ENCODE data around the gene KCNK13.

DNA sequence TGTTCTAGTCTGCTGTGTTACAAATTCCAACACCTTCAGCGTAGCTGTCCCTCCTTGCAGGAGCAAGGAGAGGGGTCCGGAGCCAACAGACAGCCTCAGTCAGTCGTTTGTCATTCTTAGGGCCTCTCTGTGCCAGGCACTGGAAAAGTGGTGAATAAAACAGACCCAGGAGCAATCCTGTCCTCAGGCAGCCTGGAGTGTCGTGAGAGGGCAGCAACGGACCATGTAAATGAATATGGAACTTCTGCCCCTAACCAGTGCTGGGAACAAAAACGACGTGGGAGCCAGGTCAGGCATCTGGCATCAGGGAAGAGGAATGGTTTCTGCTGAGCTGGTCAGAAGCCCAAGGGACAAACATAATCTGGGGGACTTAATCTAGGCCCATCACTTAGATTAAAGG, 129.8 kb downstream of the KCNK13 start:
- TF ChIP-seq GABPA (IDR thresholded peaks at IDR 0.05; ENCODE audit: low read depth) (no peak), POLR2AphosphoS5 (IDR thresholded peaks at IDR 0.05; ENCODE audit: low read depth) (no peak), SPI1 (IDR thresholded peaks at IDR 0.05; ENCODE audit: borderline replicate concordance, low read depth) (no peak)
- TF ChIP-seq, protein P1, sequence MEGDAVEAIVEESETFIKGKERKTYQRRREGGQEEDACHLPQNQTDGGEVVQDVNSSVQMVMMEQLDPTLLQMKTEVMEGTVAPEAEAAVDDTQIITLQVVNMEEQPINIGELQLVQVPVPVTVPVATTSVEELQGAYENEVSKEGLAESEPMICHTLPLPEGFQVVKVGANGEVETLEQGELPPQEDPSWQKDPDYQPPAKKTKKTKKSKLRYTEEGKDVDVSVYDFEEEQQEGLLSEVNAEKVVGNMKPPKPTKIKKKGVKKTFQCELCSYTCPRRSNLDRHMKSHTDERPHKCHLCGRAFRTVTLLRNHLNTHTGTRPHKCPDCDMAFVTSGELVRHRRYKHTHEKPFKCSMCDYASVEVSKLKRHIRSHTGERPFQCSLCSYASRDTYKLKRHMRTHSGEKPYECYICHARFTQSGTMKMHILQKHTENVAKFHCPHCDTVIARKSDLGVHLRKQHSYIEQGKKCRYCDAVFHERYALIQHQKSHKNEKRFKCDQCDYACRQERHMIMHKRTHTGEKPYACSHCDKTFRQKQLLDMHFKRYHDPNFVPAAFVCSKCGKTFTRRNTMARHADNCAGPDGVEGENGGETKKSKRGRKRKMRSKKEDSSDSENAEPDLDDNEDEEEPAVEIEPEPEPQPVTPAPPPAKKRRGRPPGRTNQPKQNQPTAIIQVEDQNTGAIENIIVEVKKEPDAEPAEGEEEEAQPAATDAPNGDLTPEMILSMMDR (IDR thresholded peaks at IDR 0.05; ENCODE audit: insufficient read depth, low read length) = no peak
- TF ChIP-seq, protein P2, sequence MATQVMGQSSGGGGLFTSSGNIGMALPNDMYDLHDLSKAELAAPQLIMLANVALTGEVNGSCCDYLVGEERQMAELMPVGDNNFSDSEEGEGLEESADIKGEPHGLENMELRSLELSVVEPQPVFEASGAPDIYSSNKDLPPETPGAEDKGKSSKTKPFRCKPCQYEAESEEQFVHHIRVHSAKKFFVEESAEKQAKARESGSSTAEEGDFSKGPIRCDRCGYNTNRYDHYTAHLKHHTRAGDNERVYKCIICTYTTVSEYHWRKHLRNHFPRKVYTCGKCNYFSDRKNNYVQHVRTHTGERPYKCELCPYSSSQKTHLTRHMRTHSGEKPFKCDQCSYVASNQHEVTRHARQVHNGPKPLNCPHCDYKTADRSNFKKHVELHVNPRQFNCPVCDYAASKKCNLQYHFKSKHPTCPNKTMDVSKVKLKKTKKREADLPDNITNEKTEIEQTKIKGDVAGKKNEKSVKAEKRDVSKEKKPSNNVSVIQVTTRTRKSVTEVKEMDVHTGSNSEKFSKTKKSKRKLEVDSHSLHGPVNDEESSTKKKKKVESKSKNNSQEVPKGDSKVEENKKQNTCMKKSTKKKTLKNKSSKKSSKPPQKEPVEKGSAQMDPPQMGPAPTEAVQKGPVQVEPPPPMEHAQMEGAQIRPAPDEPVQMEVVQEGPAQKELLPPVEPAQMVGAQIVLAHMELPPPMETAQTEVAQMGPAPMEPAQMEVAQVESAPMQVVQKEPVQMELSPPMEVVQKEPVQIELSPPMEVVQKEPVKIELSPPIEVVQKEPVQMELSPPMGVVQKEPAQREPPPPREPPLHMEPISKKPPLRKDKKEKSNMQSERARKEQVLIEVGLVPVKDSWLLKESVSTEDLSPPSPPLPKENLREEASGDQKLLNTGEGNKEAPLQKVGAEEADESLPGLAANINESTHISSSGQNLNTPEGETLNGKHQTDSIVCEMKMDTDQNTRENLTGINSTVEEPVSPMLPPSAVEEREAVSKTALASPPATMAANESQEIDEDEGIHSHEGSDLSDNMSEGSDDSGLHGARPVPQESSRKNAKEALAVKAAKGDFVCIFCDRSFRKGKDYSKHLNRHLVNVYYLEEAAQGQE (IDR thresholded peaks at IDR 0.05; ENCODE audit: insufficient replicate concordance, low read depth) = no peak
